B cell (primary cell): ENCODE data around the gene PPP2R2B.

ENCODE experiments used
- CTCF ChIP-seq: fragments of 200-600 bp; IDR thresholded peaks from one replicate; pipeline ENCODE4 v1.8.0; 2022; ENCODE audit warnings: antibody characterized with exemption, mild to moderate bottlenecking
- EZH2 ChIP-seq: IDR thresholded peaks from 2 replicates; pipeline ENCODE4 v1.6.1; 2012; ENCODE audit warnings: borderline replicate concordance, low read depth, mild to moderate bottlenecking, moderate library complexity, low read length; ENCODE audit not compliant: insufficient read depth, poor library complexity, severe bottlenecking

- no peak for TF ChIP-seq CTCF
- TF ChIP-seq EZH2: no peak
Observed at GRCh38 chr5:146592352-146592751, 286.2 kb downstream of the PPP2R2B start.
